Vagina (tissue), 2 donors: ENCODE data around the gene ADAMTS2. TPM values are rescaled to one million over a fixed set of nuclear protein-coding genes. Genes with fewer than 3 reads are reported as not detected.
A peak's percentile ranks its signal among the peaks of the same experiment; 100 is the strongest.

Source experiments
- DNase-seq, 2 donors: peaks; one replicate each; pipeline ENCODE4 v3.0.0-alpha.2; 2017; ENCODE audit errors: extremely low spot score in 2 of 2
- H3K27ac ChIP-seq: fragments of 200-600 bp; sonication (generic); one replicate; pipeline ENCODE4 v1.5.1; 2019
- H3K27me3 ChIP-seq: fragments of 200-600 bp; sonication (generic); one replicate; pipeline ENCODE4 v1.5.1; 2019
- H3K36me3 ChIP-seq, 2 donors: fragments of 200-600 bp; sonication (generic); one replicate each; pipeline ENCODE4 v1.5.1; 2017 to 2019
- H3K4me1 ChIP-seq: fragments of 200-600 bp; sonication (generic); one replicate; pipeline ENCODE4 v1.5.1; 2019
- H3K4me3 ChIP-seq, 2 donors: fragments of 200-600 bp; sonication (generic); 1 replicate in 1 of 2; 2 replicates in 1 of 2; pipeline ENCODE4 v1.5.1; 2016 to 2019
- H3K9me3 ChIP-seq: fragments of 200-600 bp; sonication (generic); one replicate; pipeline ENCODE4 v1.5.1; 2019
- POLR2A ChIP-seq, 2 donors: fragments of 450-650 bp; IDR thresholded peaks; one replicate each; pipeline ENCODE4 v1.6.1; 2017; ENCODE audit warnings: antibody characterized with exemption in 2 of 2, mild to moderate bottlenecking in 2 of 2, moderate library complexity in 2 of 2
- POLR2AphosphoS5 ChIP-seq, 2 donors: sonication (generic); formaldehyde crosslinking; IDR thresholded peaks; one replicate each; pipeline ENCODE4 v1.9.0; 2017; ENCODE audit warnings: antibody characterized with exemption in 2 of 2, mild to moderate bottlenecking in 2 of 2, low read depth in 1 of 2; ENCODE audit not compliant: insufficient read depth in 1 of 2
- intact Hi-C: fragments of 100-400 bp; cut with DNase I; formaldehyde crosslinking; loops from one replicate; pipeline ENCODE4 v1.15.1; 2023
- total RNA-seq: library from RNA; depleted of rRNA; stranded (reverse); fragments of >200 nt; gene quantifications from one replicate; pipeline ENCODE4 v1.2.3, GENCODE V29; 2016
- TF ChIP-seq, protein P1 (sequence below), 3 experiments: fragments of 450-650 bp in 2 of 3; fragments of 200-600 bp in 1 of 3; sonication (generic) in 1 of 3; IDR thresholded peaks; one replicate each; pipeline ENCODE4 v1.5.1; 2017 to 2019; ENCODE audit warnings: antibody characterized with exemption in 3 of 3, mild to moderate bottlenecking in 2 of 3, moderate library complexity in 2 of 3

Gene ADAMTS2
- total RNA-seq, 1 donor from 2014 or later = 17.4 TPM

- peak overlapping the region; percentile 87 for H3K27ac ChIP-seq
Observed at GRCh38 chr5:179264053-179264782, 81.0 kb downstream of the ADAMTS2 start.

GRCh38 chr5:179263391-179264052 is 81.7 kb downstream of the ADAMTS2 start:
- Histone ChIP-seq H3K4me1 (peaks cover 51% of the 10 kb centered on the region), H3K27me3 (no peaks in the 10 kb centered on the region), H3K27ac (peak overlapping the region; percentile 87), H3K36me3 (no peaks in the 10 kb centered on the region), H3K4me3 (no peak overlapping the region), H3K9me3 (no peaks in the 10 kb centered on the region)
- intact Hi-C loops = no loop called here
- TF ChIP-seq POLR2A (IDR thresholded peaks at IDR 0.05) (no peak), POLR2AphosphoS5 (IDR thresholded peaks at IDR 0.05; ENCODE audit: insufficient read depth in 1 of 2, low read depth in 1 of 2) (no peak)
- TF ChIP-seq, protein P1, sequence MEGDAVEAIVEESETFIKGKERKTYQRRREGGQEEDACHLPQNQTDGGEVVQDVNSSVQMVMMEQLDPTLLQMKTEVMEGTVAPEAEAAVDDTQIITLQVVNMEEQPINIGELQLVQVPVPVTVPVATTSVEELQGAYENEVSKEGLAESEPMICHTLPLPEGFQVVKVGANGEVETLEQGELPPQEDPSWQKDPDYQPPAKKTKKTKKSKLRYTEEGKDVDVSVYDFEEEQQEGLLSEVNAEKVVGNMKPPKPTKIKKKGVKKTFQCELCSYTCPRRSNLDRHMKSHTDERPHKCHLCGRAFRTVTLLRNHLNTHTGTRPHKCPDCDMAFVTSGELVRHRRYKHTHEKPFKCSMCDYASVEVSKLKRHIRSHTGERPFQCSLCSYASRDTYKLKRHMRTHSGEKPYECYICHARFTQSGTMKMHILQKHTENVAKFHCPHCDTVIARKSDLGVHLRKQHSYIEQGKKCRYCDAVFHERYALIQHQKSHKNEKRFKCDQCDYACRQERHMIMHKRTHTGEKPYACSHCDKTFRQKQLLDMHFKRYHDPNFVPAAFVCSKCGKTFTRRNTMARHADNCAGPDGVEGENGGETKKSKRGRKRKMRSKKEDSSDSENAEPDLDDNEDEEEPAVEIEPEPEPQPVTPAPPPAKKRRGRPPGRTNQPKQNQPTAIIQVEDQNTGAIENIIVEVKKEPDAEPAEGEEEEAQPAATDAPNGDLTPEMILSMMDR (IDR thresholded peaks at IDR 0.05) = no peak
- DNase-seq = peak; percentile 81 to 84

More at GRCh38 chr5:179264053-179264782, 81.0 kb downstream of the ADAMTS2 start:
- DNase-seq = peak; percentile 79 to 87
- TF ChIP-seq, protein P1 (IDR thresholded peaks at IDR 0.05) = no peak
- TF ChIP-seq POLR2A (IDR thresholded peaks at IDR 0.05) = no peak
- no peak for TF ChIP-seq POLR2AphosphoS5 (IDR thresholded peaks at IDR 0.05; ENCODE audit: insufficient read depth in 1 of 2, low read depth in 1 of 2)
- H3K36me3 ChIP-seq = no peaks in the 10 kb centered on the region
- intact Hi-C loops = no loop called here
- no peak overlapping the region for H3K4me3 ChIP-seq
- H3K27me3 ChIP-seq = no peaks in the 10 kb centered on the region
- peaks cover 52% of the 10 kb centered on the region for H3K4me1 ChIP-seq
- H3K9me3 ChIP-seq = no peaks in the 10 kb centered on the region

DNA sequence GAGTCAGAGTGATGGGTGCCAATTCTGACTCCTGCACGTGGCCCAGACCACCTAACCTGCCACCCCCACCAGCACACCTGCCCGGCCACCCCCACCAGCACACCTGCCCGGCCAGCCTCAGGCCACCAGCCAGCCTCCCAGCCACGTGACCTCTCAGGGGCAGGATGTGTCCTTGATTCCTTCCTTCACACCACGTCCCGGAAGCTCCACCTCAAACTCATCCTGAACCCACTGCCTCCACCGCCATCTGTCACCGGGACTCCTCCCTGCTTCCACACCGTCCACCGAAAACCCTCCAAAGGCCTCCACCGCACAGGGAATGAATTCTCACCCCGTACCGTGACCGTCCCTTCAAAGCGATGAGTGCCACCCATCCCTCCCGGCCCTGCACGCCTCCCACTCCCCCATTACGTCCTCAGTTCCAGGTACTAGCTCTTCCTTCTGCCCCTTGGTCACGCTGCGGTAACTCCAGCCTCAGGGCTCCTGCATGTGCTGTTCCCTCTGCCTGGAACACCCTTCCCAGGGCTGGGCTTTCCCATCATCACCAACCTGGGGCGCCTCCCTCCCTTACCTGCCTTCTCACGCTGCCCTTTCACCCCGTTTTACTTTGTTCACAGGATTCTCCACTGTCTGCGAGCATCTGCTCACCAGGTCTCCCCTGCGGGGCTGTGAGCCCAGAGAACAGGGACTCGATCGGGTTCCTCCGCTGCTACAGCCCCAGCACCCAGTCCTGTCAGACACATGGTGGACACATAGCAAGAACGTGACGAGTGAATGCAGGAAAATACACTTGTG is 82.9 kb downstream of the ADAMTS2 start:
- no peak for TF ChIP-seq POLR2A (IDR thresholded peaks at IDR 0.05)
- TF ChIP-seq POLR2AphosphoS5 (IDR thresholded peaks at IDR 0.05; ENCODE audit: insufficient read depth in 1 of 2, low read depth in 1 of 2) = no peak
- TF ChIP-seq, protein P1 (IDR thresholded peaks at IDR 0.05) = no peak
- H3K27ac ChIP-seq = peak overlapping the region; percentile 59
- no peak overlapping the region for H3K4me3 ChIP-seq
- peak; percentile 82 to 92 for DNase-seq
- H3K36me3 ChIP-seq = no peaks in the 10 kb centered on the region
- intact Hi-C loops = no loop called here
- no peaks in the 10 kb centered on the region for H3K27me3 ChIP-seq
- H3K9me3 ChIP-seq = no peaks in the 10 kb centered on the region
- H3K4me1 ChIP-seq = peaks cover 50% of the 10 kb centered on the region

DNA sequence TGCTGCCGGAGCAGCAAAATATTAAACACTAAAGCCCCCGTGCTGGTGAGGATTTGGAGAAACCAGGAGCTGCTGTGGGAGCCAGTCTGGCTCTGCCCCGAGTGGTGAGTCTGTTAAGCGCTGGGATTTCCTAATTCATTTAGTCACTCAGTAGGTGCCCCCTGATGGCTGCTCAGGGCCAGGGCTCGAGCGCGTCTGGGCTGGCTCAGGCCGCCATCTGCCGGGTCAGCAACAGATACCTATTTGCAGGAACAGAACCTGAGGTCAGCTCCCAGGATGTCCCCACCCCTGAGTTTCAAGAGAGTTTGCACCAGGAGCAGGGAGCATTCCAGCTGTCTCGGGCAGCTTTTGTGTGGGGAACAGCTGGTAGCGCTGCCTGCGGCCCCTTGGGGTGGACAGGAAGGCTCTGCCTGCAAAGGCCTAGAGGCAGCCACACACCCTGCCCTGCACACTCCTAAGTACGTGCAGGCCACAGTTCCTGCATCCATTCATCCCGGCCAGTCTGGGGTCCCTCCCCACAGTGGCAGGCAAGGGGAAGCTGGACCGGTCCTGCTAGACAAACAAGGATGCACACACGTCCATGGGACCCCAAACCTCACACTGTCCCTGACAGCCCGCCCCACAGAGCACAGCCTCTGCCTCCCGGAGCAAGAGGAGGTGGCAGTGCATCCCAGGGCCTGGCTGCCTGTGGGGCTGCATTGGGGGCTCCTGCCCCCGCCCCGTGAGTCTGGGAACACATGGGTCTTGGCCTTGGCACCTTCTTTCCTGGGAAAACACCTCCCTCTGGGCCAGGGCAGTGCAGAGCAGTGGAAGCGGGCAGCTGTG is 83.7 kb downstream of the ADAMTS2 start:
- H3K27me3 ChIP-seq = no peaks in the 10 kb centered on the region
- intact Hi-C loops = no loop called here
- peaks cover 45% of the 10 kb centered on the region for H3K4me1 ChIP-seq
- peak; percentile 72 to 86 for DNase-seq
- no peaks in the 10 kb centered on the region for H3K36me3 ChIP-seq
- H3K9me3 ChIP-seq = no peaks in the 10 kb centered on the region
- TF ChIP-seq, protein P1 (IDR thresholded peaks at IDR 0.05) = peak in 1 of 3 experiments; percentile 14
- TF ChIP-seq POLR2A (IDR thresholded peaks at IDR 0.05) (no peak), POLR2AphosphoS5 (IDR thresholded peaks at IDR 0.05; ENCODE audit: insufficient read depth in 1 of 2, low read depth in 1 of 2) (peak in 1 of 2 donors; percentile 12)
- H3K27ac ChIP-seq = peak overlapping the region; percentile 59
- H3K4me3 ChIP-seq = no peak overlapping the region
